GM19025 (cell line): ENCODE data around the gene HNRNPR.
"Not testable (repeated sequence)": the region's sequence is repeated elsewhere in the genome, so short reads cannot be mapped to it uniquely, and the experiment has no call there.

Experiments used
- ATAC-seq: cut with Tn5 transposase; IDR thresholded peaks from one replicate; pipeline ENCODE4 v1.9.1; 2021; ENCODE audit warnings: mild to moderate bottlenecking, low read depth, moderate library complexity; ENCODE audit not compliant: unreplicated experiment

The HNRNPR gene

GRCh38 chr1:23344111-23344986 is at the start of gene HNRNPR:
HNRNPR (minus strand) TSS chr1:23344284; CDS start chr1:23341008, 3,276 bp downstream.
- peak; percentile 91 for ATAC-seq

- ATAC-seq = no peak
These were observed 49.6 kb upstream of the HNRNPR start for GRCh38 chr1:23393706-23394105.

GRCh38 chr1:23392125-23392855 is 48.2 kb upstream of the HNRNPR start:
- no peak for ATAC-seq

GRCh38 chr1:23389837-23390321 is 45.8 kb upstream of the HNRNPR start:
- no peak for ATAC-seq

GRCh38 chr1:23387494-23387893 is 43.4 kb upstream of the HNRNPR start:
- ATAC-seq = no peak

GRCh38 chr1:23385119-23385621 is 41.1 kb upstream of the HNRNPR start:
- ATAC-seq = no peak

GRCh38 chr1:23384312-23385058 is 40.4 kb upstream of the HNRNPR start:
- no peak for ATAC-seq

- no peak for ATAC-seq
These were observed 39.7 kb upstream of the HNRNPR start for GRCh38 chr1:23383577-23384311.

GRCh38 chr1:23381233-23381885 is 37.3 kb upstream of the HNRNPR start:
- no peak for ATAC-seq

GRCh38 chr1:23380719-23381118 is 36.6 kb upstream of the HNRNPR start:
- ATAC-seq = no peak

- not testable (repeated sequence) for ATAC-seq
These were observed 36.2 kb upstream of the HNRNPR start for GRCh38 chr1:23380236-23380635.

- ATAC-seq = no peak
These were observed 33.1 kb upstream of the HNRNPR start for GRCh38 chr1:23376890-23377811.

GRCh38 chr1:23374079-23374735 is 30.1 kb upstream of the HNRNPR start:
- not testable (repeated sequence) for ATAC-seq

GRCh38 chr1:23371987-23372880 is 28.1 kb upstream of the HNRNPR start:
- ATAC-seq = no peak

GRCh38 chr1:23370709-23371584 is 26.9 kb upstream of the HNRNPR start:
- ATAC-seq = no peak

GRCh38 chr1:23370330-23370708 is 26.2 kb upstream of the HNRNPR start:
- ATAC-seq = no peak
